BJ (cell line): Measurements from ENCODE around the gene RASEF. TPM values are rescaled to one million over a fixed set of nuclear protein-coding genes. Genes with fewer than 3 reads are reported as not detected.

Experiments
- CTCF ChIA-PET: fragments of 350-600 bp; formaldehyde crosslinking; extraction: SDS; loops from one replicate; lab custom pipeline; 2021; ENCODE audit warnings: antibody characterized with exemption, inconsistent platforms; lab: Yijun Ruan, JAX
- POLR2A ChIA-PET: fragments of 300-600 bp; sonication (Branson Sonifier 250); formaldehyde crosslinking; extraction: SDS; loops from one replicate; lab custom pipeline; 2021; ENCODE audit warnings: antibody characterized with exemption; lab: Charles Lee
- DNase-seq: peaks from one replicate; pipeline ENCODE4 v3.0.0-alpha.2; 2011; ENCODE audit warnings: low read depth
- H3K27me3 ChIP-seq: 2 replicates; pipeline ENCODE4 v1.6.0; 2011; ENCODE audit warnings: low read length; ENCODE audit not compliant: control insufficient read depth, insufficient read depth
- H3K36me3 ChIP-seq: 2 replicates; pipeline ENCODE4 v1.5.1; 2011; ENCODE audit warnings: low read length; ENCODE audit not compliant: control insufficient read depth, insufficient read depth
- H3K4me3 ChIP-seq: 2 replicates; pipeline ENCODE4 v1.5.1; 2011; ENCODE audit warnings: low read depth, mild to moderate bottlenecking, control low read depth, low read length
- CTCF ChIP-seq: IDR thresholded peaks from 2 replicates; pipeline ENCODE4 v1.5.1; 2011; ENCODE audit warnings: low read depth, mild to moderate bottlenecking, control low read depth, inconsistent platforms, low read length, moderate library complexity; ENCODE audit not compliant: insufficient read depth
- polyA plus RNA-seq: library from polyadenylated mRNA; depleted of rRNA; stranded (reverse); fragments of >200 nt; gene quantifications from 2 replicates; pipeline ENCODE4 v1.2.3, GENCODE V29; 2011

RASEF gene
- polyA plus RNA-seq, 1 experiment = not detected

GRCh38 chr9:83011611-83012010, 51.3 kb downstream of the RASEF start:
- H3K27me3 ChIP-seq = no peaks in the 10 kb centered on the region
- no peak for TF ChIP-seq CTCF
- peak; percentile 18 for DNase-seq
- ChIA-PET CTCF (interaction anchor here (1.0 kb wide), 1 partner anchor 14 kb away, joined by 3 read pairs; no protein-coding TSS in a partner anchor), POLR2A (interaction anchor here (0.8 kb wide), 1 partner anchor 893 kb away, joined by 14 read pairs; no protein-coding TSS in a partner anchor)
- H3K4me3 ChIP-seq = no peak overlapping the region
- no peaks in the 10 kb centered on the region for H3K36me3 ChIP-seq

DNA sequence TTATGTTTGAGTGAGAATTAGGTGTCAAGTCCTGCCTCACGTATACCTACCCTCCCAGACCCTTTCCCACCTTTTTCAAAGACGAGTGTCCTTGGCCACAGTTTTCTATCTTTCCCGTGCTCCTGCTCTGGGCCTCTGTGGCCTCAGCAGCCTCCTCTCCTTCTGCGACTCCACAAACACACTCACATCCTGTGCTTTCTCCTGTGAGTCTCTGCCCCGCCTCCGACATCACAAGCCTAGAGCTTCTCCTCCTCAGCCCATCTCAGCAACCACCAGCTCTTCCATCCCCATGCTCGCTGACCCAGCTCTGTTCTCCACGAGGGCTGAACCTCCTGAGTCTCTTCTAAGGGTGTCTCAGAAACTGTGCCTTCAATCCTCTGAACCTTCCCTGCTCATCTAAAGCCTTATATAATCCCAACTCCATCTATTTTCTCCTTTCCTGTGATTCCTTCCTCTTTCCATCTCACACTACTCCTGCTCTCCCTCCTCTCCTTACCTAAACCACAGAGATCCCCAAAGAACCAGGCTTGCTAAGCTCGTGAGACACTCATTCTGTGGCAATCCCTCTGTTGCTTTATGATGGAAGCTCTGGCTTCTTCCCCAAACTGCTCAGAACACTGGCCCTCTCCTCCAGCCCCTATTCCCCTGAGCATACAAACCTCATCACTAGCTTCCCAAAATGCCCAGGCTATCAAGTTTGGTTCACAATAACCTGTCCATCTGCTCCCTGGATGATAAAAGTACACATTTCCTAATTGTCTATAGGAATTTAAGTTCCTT, 55.2 kb downstream of the RASEF start:
- POLR2A ChIA-PET = no interaction called here

DNA sequence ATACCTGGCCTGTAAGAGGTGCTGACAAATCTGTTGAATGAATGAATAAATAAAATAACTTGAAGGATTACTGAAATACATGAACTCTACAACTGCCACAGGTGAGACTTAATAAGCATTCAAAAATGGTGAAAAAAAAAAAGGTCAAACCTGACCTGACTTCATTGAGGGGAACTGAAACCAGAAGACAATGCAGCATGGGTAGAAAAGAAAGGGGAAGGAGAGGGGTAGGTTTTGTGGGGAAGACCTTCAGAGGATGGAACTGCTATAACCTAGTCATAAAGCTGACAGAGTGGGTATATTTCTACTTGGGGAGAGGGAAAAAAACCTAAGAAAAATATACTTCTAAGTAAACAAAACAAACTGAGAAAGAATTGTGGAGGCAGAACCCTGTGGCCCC, 56.6 kb downstream of the RASEF start:
- no peak for DNase-seq
- H3K27me3 ChIP-seq = peaks cover 2% of the 10 kb centered on the region; the same call in 1 of the 2 replicates
- POLR2A ChIA-PET = no interaction called here
- CTCF ChIA-PET = no interaction called here
- no peaks in the 10 kb centered on the region for H3K36me3 ChIP-seq
- no peak for TF ChIP-seq CTCF
- H3K4me3 ChIP-seq = no peak overlapping the region

More for the DNA sequence above, 55.2 kb downstream of the RASEF start:
- no peak for DNase-seq
- TF ChIP-seq CTCF = no peak
- peaks cover 2% of the 10 kb centered on the region; the same call in 1 of the 2 replicates for H3K27me3 ChIP-seq
- no peaks in the 10 kb centered on the region for H3K36me3 ChIP-seq
- CTCF ChIA-PET = interaction anchor here (0.7 kb wide), 1 partner anchor 1234 kb away, joined by 3 read pairs; no protein-coding TSS in a partner anchor
- no peak overlapping the region for H3K4me3 ChIP-seq

DNA sequence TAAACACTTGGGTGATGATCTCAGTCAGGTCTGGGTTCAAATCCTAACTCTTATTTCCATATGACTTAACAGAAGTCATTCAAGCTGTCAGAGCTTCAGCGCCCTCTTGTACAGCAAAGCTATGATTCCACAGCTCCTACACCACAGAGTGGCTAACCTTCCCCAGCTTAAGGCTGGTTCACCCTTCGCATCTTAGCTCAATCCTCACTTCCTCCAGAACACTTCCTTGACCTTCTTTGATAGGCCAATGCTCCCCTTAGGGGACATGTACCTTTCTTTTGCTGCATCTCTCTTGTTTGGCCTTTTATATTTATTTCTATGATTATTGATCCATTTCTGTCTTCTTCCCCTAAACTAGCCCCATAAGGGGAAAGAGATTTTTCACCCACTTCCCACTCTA, 57.0 kb downstream of the RASEF start:
- DNase-seq = no peak
- TF ChIP-seq CTCF = no peak
- Histone ChIP-seq H3K27me3 (peaks cover 2% of the 10 kb centered on the region; the same call in 1 of the 2 replicates), H3K4me3 (no peak overlapping the region), H3K36me3 (no peaks in the 10 kb centered on the region)
- ChIA-PET POLR2A (no interaction called here), CTCF (no interaction called here)

- no peaks in the 10 kb centered on the region for H3K36me3 ChIP-seq
- no peak overlapping the region for H3K4me3 ChIP-seq
- DNase-seq = no peak
- POLR2A ChIA-PET = no interaction called here
- CTCF ChIA-PET = no interaction called here
- peaks cover 2% of the 10 kb centered on the region; the same call in 1 of the 2 replicates for H3K27me3 ChIP-seq
- TF ChIP-seq CTCF = no peak
Observed at GRCh38 chr9:83005361-83005760, 57.6 kb downstream of the RASEF start.
